B cell (primary cell): ENCODE measurements around the gene CDHR5. TPM values are rescaled to one million over a fixed set of nuclear protein-coding genes. Genes with fewer than 3 reads are reported as not detected.

Experiments
- ATAC-seq: fragments of 200-7000 bp; cut with Tn5 transposase; one replicate; pipeline ENCODE4 v1.10.0; 2021; ENCODE audit warnings: low read depth, mild to moderate bottlenecking, moderate number of reproducible peaks, moderate library complexity
- CTCF ChIA-PET: fragments of 350-600 bp; sonication (Branson Sonifier 250); formaldehyde crosslinking; loops from one replicate; lab custom pipeline; 2021; ENCODE audit warnings: antibody characterized with exemption, inconsistent platforms; lab: Charles Lee
- POLR2A ChIA-PET: fragments of 350-600 bp; sonication (Branson Sonifier 250); formaldehyde crosslinking; loops from one replicate; lab custom pipeline; 2021; ENCODE audit warnings: antibody characterized with exemption; lab: Charles Lee
- DNase-seq: peaks from one replicate; pipeline ENCODE4 v3.0.0; 2013
- H2AFZ ChIP-seq: 2 replicates; pipeline ENCODE4 v1.6.1; 2012; ENCODE audit warnings: mild to moderate bottlenecking, low read depth, low read length; ENCODE audit not compliant: insufficient read depth, poor library complexity, severe bottlenecking
- H3K27ac ChIP-seq, 2 donors: 1 replicate in 1 of 2; 2 replicates in 1 of 2; pipeline ENCODE4 v1.5.1; 2012 to 2013; ENCODE audit warnings: low read length in 2 of 2, mild to moderate bottlenecking in 2 of 2, moderate library complexity in 1 of 2
- H3K27me3 ChIP-seq, 4 experiments: fragments of 200-600 bp in 1 of 4; sonication (generic) in 1 of 4; replicated peaks in 1 of 4; 1 replicate in 2 of 4; 2 replicates in 2 of 4; pipeline versions ENCODE4 v1.6.1 to v1.7.0; 2013 to 2016; ENCODE audit warnings: low read length in 3 of 4, mild to moderate bottlenecking in 2 of 4, mixed read lengths in 1 of 4, moderate library complexity in 1 of 4; ENCODE audit not compliant: insufficient read depth in 4 of 4, control insufficient read depth in 3 of 4; ENCODE audit errors: control extremely low read depth in 1 of 4
- H3K36me3 ChIP-seq, 2 experiments: replicated peaks in 1 of 2; 1 replicate in 1 of 2; 2 replicates in 1 of 2; pipeline versions ENCODE4 v1.6.1 to v1.7.1; 2013; ENCODE audit warnings: low read length in 1 of 2; ENCODE audit not compliant: insufficient read depth in 2 of 2, control insufficient read depth in 1 of 2; ENCODE audit errors: control extremely low read depth in 1 of 2, extremely low read depth in 1 of 2
- H3K4me1 ChIP-seq, 2 donors: fragments of 200-600 bp in 1 of 2; sonication (generic) in 1 of 2; 1 replicate in 1 of 2; 2 replicates in 1 of 2; pipeline versions ENCODE4 v1.5.1 to v1.6.1; 2013 to 2017; ENCODE audit warnings: low read length in 2 of 2; ENCODE audit not compliant: control insufficient read depth in 2 of 2, insufficient read depth in 2 of 2
- H3K4me2 ChIP-seq: replicated peaks from 2 replicates; pipeline ENCODE3; 2012; ENCODE audit warnings: mild to moderate bottlenecking, low read depth, low read length; ENCODE audit not compliant: poor library complexity, severe bottlenecking
- H3K4me3 ChIP-seq, 5 experiments: fragments of 200-600 bp in 1 of 5; sonication (generic) in 1 of 5; 1 replicate in 3 of 5; 2 replicates in 2 of 5; pipeline versions ENCODE4 v1.5.1 to v1.7.0; 2011 to 2016; ENCODE audit warnings: low read length in 4 of 5, mild to moderate bottlenecking in 4 of 5, low read depth in 2 of 5, control low read depth in 1 of 5, moderate library complexity in 1 of 5; ENCODE audit not compliant: insufficient read depth in 1 of 5; ENCODE audit errors: control extremely low read depth in 1 of 5, extremely low read depth in 1 of 5
- H3K79me2 ChIP-seq: fragments of 200-600 bp; sonication (generic); one replicate; pipeline ENCODE4 v1.6.0; 2016; ENCODE audit warnings: low read length; ENCODE audit not compliant: control insufficient read depth, insufficient read depth
- H3K9ac ChIP-seq: fragments of 200-600 bp; sonication (generic); 2 replicates; pipeline ENCODE4 v1.6.1; 2017; ENCODE audit warnings: mild to moderate bottlenecking, low read length, moderate library complexity
- H3K9me3 ChIP-seq, 3 donors: one replicate each; pipeline versions ENCODE4 v1.6.1 to v1.7.1; 2013; ENCODE audit warnings: low read length in 2 of 3; ENCODE audit not compliant: control insufficient read depth in 2 of 3, insufficient read depth in 1 of 3; ENCODE audit errors: control extremely low read depth in 1 of 3
- H4K20me1 ChIP-seq: 2 replicates; pipeline ENCODE4 v1.6.0; 2012; ENCODE audit warnings: mild to moderate bottlenecking, low read length; ENCODE audit not compliant: insufficient read depth, control insufficient read depth, poor library complexity, severe bottlenecking
- H3K27ac Mint-ChIP-seq: one replicate; pipeline ENCODE4 v1.8.0; 2021; ENCODE audit warnings: mixed read lengths
- H3K27me3 Mint-ChIP-seq: one replicate; pipeline ENCODE4 v1.8.0; 2021; ENCODE audit warnings: mixed read lengths
- H3K4me1 Mint-ChIP-seq: one replicate; pipeline ENCODE4 v1.8.0; 2021; ENCODE audit warnings: mixed read lengths
- H3K4me3 Mint-ChIP-seq: one replicate; pipeline ENCODE4 v1.8.0; 2021; ENCODE audit warnings: mixed read lengths
- H3K9me3 Mint-ChIP-seq: one replicate; pipeline ENCODE4 v1.8.0; 2022; ENCODE audit warnings: mixed read lengths; ENCODE audit not compliant: insufficient read depth
- CTCF ChIP-seq: fragments of 200-600 bp; IDR thresholded peaks from one replicate; pipeline ENCODE4 v1.8.0; 2022; ENCODE audit warnings: antibody characterized with exemption, mild to moderate bottlenecking
- EZH2 ChIP-seq: IDR thresholded peaks from 2 replicates; pipeline ENCODE4 v1.6.1; 2012; ENCODE audit warnings: borderline replicate concordance, low read depth, mild to moderate bottlenecking, moderate library complexity, low read length; ENCODE audit not compliant: insufficient read depth, poor library complexity, severe bottlenecking
- WGBS: methylation state at CpG from one replicate; pipeline ENCODE4 v1.1.5; 2013; ENCODE audit warnings: missing lambda C conversion rate; ENCODE audit not compliant: insufficient coverage; 5-methylcytosine and 5-hydroxymethylcytosine counted together
- intact Hi-C: fragments of 100-400 bp; cut with micrococcal nuclease; formaldehyde crosslinking; loops from one replicate; pipeline ENCODE4 v1.10.0; 2022
- polyA plus RNA-seq: library from polyadenylated mRNA; depleted of rRNA; stranded (reverse); fragments of >200 nt; gene quantifications from 2 replicates; pipeline ENCODE4 v1.2.3, GENCODE V29; 2012
- total RNA-seq, 2 donors: library from RNA; stranded (reverse); fragments of 120-200 nt in 1 of 2; gene quantifications; 1 replicate in 1 of 2; 2 replicates in 1 of 2; pipeline versions ENCODE4 v1.2.3 to v1.2.4, GENCODE V29; 2013 to 2022

The CDHR5 gene
- total and polyA plus RNA-seq, 2 donors (not counting 1 experiment from before 2014, with no cell fraction given): 0.09 TPM; not detected in 1

GRCh38 chr11:619628-620050 lies 5.1 kb downstream of the CDHR5 start:
- H3K4me3 ChIP-seq: no peak overlapping the region
- no peaks in the 10 kb centered on the region for H3K9me3 ChIP-seq
- H3K9ac ChIP-seq: no peak overlapping the region
- peaks cover 14 to 19% of the 10 kb centered on the region in 2 donors for H3K4me1 ChIP-seq
- no peak for TF ChIP-seq CTCF
- no peak for TF ChIP-seq EZH2
- H4K20me1 ChIP-seq: peaks cover 8% of the 10 kb centered on the region
- intact Hi-C loops: loop anchor here (10.0 kb wide), 1 partner anchor 105 kb away; no protein-coding TSS in a partner anchor
- no peak overlapping the region for H2AFZ ChIP-seq
- peaks cover 6% of the 10 kb centered on the region for H3K79me2 ChIP-seq
- Mint-ChIP-seq H3K27ac (no peak overlapping the region), H3K9me3 (no peaks in the 10 kb centered on the region), H3K27me3 (peaks cover 5% of the 10 kb centered on the region), H3K4me1 (peaks cover 8% of the 10 kb centered on the region), H3K4me3 (no peak overlapping the region)
- 94% methylated on average over 17 of the region's 22 CpGs for WGBS
- CTCF ChIA-PET: no interaction called here
- DNase-seq (no peak), ATAC-seq (no peak)
- H3K27me3 ChIP-seq: peaks cover 0 to 5% (median 0%) of the 10 kb centered on the region in 4 experiments
- H3K27ac ChIP-seq: no peak overlapping the region
- H3K4me2 ChIP-seq: no peak overlapping the region
- H3K36me3 ChIP-seq: peaks cover 0 to under 1% of the 10 kb centered on the region in 2 experiments
- POLR2A ChIA-PET: no interaction called here

GRCh38 chr11:618856-619627 lies 5.7 kb downstream of the CDHR5 start:
- Histone ChIP-seq H3K9me3 (no peaks in the 10 kb centered on the region), H4K20me1 (peaks cover 14% of the 10 kb centered on the region), H3K27me3 (no peaks in the 10 kb centered on the region), H3K4me2 (no peak overlapping the region), H3K79me2 (peaks cover 6% of the 10 kb centered on the region), H3K27ac (no peak overlapping the region), H3K4me1 (peaks cover 16 to 24% of the 10 kb centered on the region in 2 donors), H3K4me3 (no peak overlapping the region), H2AFZ (no peak overlapping the region), H3K9ac (no peak overlapping the region), H3K36me3 (peaks cover 0 to 6% of the 10 kb centered on the region in 2 experiments)
- no peaks in the 10 kb centered on the region for H3K9me3 Mint-ChIP-seq
- ATAC-seq (no peak), DNase-seq (no peak)
- intact Hi-C loops: loop anchor here (10.0 kb wide), 1 partner anchor 106 kb away; no protein-coding TSS in a partner anchor
- H3K27ac Mint-ChIP-seq: no peak overlapping the region
- H3K27me3 Mint-ChIP-seq: peaks cover 5% of the 10 kb centered on the region
- 96% methylated on average over 12 of the region's 24 CpGs for WGBS
- no peak overlapping the region for H3K4me3 Mint-ChIP-seq
- TF ChIP-seq EZH2 (no peak), CTCF (no peak)
- ChIA-PET POLR2A (no interaction called here), CTCF (no interaction called here)
- peaks cover 14% of the 10 kb centered on the region for H3K4me1 Mint-ChIP-seq
